ENCODE measurements around the gene PDE10A.

PDE10A gene

DNA sequence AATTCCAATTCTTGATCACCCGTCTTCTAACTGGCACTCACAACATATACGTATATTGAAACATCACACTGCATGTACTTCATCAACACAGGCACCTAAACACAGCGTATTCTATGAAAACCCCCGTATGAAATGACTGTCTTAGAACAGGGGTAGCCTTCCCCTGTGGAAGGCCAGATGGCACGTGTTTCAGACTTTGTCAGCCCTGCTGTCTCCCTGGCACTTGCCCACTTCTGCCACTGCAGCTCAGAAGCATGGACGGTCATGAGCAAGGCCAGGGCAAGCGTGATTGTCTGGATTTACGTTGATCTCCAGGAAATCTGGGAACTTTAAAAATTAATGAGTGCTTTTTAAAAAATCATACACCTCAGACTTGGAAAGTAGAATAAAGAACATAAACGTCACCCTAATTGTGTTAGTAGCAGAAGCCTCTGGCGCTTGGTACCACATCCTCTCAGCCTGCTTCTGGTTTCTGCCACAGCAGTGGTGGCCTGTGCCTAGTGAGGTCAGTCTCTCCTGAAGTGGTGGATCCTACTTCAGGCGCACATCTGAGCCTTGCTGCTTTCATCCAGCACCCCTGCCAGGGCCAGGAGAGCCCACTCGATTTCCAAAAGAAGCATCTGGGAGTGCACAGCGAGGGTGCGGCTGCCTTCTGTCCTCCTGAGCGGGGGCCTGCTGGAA lies 18.3 kb downstream of the PDE10A start:
- Histone ChIP-seq H3K27ac (replicated peaks) (no peak overlapping the region), H3K4me3 (replicated peaks; ENCODE audit: insufficient read depth, low read length) (no peak overlapping the region), H3K27me3 (ENCODE audit: insufficient read depth, poor library complexity, severe bottlenecking) (no peaks in the 10 kb centered on the region)
- no peak for DNase-seq (ENCODE audit: low read depth in 1 of 2, low spot score in 1 of 2)
- TF ChIP-seq, protein P1, sequence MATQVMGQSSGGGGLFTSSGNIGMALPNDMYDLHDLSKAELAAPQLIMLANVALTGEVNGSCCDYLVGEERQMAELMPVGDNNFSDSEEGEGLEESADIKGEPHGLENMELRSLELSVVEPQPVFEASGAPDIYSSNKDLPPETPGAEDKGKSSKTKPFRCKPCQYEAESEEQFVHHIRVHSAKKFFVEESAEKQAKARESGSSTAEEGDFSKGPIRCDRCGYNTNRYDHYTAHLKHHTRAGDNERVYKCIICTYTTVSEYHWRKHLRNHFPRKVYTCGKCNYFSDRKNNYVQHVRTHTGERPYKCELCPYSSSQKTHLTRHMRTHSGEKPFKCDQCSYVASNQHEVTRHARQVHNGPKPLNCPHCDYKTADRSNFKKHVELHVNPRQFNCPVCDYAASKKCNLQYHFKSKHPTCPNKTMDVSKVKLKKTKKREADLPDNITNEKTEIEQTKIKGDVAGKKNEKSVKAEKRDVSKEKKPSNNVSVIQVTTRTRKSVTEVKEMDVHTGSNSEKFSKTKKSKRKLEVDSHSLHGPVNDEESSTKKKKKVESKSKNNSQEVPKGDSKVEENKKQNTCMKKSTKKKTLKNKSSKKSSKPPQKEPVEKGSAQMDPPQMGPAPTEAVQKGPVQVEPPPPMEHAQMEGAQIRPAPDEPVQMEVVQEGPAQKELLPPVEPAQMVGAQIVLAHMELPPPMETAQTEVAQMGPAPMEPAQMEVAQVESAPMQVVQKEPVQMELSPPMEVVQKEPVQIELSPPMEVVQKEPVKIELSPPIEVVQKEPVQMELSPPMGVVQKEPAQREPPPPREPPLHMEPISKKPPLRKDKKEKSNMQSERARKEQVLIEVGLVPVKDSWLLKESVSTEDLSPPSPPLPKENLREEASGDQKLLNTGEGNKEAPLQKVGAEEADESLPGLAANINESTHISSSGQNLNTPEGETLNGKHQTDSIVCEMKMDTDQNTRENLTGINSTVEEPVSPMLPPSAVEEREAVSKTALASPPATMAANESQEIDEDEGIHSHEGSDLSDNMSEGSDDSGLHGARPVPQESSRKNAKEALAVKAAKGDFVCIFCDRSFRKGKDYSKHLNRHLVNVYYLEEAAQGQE (IDR thresholded peaks at IDR 0.05; ENCODE audit: insufficient replicate concordance, low read depth) = no peak
- TF ChIP-seq SPI1 (IDR thresholded peaks at IDR 0.05; ENCODE audit: borderline replicate concordance, low read depth) (no peak), POLR2AphosphoS5 (IDR thresholded peaks at IDR 0.05; ENCODE audit: low read depth) (no peak), GABPA (IDR thresholded peaks at IDR 0.05; ENCODE audit: low read depth) (no peak)
- TF ChIP-seq, protein P2, sequence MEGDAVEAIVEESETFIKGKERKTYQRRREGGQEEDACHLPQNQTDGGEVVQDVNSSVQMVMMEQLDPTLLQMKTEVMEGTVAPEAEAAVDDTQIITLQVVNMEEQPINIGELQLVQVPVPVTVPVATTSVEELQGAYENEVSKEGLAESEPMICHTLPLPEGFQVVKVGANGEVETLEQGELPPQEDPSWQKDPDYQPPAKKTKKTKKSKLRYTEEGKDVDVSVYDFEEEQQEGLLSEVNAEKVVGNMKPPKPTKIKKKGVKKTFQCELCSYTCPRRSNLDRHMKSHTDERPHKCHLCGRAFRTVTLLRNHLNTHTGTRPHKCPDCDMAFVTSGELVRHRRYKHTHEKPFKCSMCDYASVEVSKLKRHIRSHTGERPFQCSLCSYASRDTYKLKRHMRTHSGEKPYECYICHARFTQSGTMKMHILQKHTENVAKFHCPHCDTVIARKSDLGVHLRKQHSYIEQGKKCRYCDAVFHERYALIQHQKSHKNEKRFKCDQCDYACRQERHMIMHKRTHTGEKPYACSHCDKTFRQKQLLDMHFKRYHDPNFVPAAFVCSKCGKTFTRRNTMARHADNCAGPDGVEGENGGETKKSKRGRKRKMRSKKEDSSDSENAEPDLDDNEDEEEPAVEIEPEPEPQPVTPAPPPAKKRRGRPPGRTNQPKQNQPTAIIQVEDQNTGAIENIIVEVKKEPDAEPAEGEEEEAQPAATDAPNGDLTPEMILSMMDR (IDR thresholded peaks at IDR 0.05; ENCODE audit: insufficient read depth, low read length) = no peak

DNA sequence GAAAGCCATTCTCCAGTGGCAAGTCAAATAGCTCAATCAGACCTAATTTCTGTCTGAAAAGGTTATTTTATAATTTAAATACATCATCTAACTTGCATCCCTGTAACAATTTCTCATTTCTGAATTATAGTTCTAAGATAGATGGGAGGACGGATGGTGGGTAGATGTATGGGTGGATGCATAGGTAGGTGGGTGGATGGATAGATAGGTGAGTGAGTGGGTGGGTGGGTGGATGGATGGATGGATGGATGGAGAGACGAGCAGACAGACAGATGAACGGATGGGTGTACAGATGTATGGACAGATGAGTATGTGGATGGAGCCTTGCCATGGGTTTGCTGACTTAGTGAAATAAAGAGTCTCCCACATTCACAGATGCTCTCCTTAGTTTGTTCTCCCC lies 20.0 kb downstream of the PDE10A start:
- no peak for DNase-seq (ENCODE audit: low read depth in 1 of 2, low spot score in 1 of 2)
- H3K27ac ChIP-seq (replicated peaks) = no peak overlapping the region
- H3K4me3 ChIP-seq (replicated peaks; ENCODE audit: insufficient read depth, low read length) = no peak overlapping the region
- TF ChIP-seq, protein P1 (IDR thresholded peaks at IDR 0.05; ENCODE audit: insufficient replicate concordance, low read depth) = no peak
- TF ChIP-seq POLR2AphosphoS5 (IDR thresholded peaks at IDR 0.05; ENCODE audit: low read depth) (no peak), SPI1 (IDR thresholded peaks at IDR 0.05; ENCODE audit: borderline replicate concordance, low read depth) (no peak), GABPA (IDR thresholded peaks at IDR 0.05; ENCODE audit: low read depth) (no peak)
- H3K27me3 ChIP-seq (ENCODE audit: insufficient read depth, poor library complexity, severe bottlenecking) = no peaks in the 10 kb centered on the region

DNA sequence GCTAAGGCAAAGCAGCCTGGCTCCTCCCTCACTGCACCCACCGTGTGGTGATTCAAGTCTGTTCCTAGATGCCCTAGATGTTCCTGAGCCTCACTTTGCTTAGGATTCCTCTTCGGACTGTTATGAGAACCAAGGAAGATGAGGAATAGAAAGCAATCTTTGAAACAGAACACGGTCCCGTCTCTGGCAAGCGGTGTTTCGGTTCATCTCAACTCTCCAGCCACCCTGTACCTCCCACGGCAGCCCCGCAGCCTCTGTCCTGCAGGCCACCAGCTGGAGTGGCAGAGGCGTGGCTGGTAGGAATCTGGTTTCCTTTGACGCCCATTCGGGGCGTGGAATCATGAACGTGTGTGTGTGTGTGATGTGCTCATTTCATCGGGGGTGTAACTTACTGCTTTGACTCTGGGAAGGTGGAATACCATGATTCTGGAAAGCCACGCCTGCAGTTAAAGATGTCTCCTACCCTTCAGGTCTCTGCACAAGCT lies 21.3 kb downstream of the PDE10A start:
- DNase-seq (ENCODE audit: low read depth in 1 of 2, low spot score in 1 of 2) = no peak
- TF ChIP-seq, protein P1 (IDR thresholded peaks at IDR 0.05; ENCODE audit: insufficient replicate concordance, low read depth) = no peak
- TF ChIP-seq, protein P2 (IDR thresholded peaks at IDR 0.05; ENCODE audit: insufficient read depth, low read length) = no peak
- TF ChIP-seq SPI1 (IDR thresholded peaks at IDR 0.05; ENCODE audit: borderline replicate concordance, low read depth) (no peak), GABPA (IDR thresholded peaks at IDR 0.05; ENCODE audit: low read depth) (no peak), POLR2AphosphoS5 (IDR thresholded peaks at IDR 0.05; ENCODE audit: low read depth) (no peak)
- Histone ChIP-seq H3K27me3 (ENCODE audit: insufficient read depth, poor library complexity, severe bottlenecking) (no peaks in the 10 kb centered on the region), H3K27ac (replicated peaks) (no peak overlapping the region), H3K4me3 (replicated peaks; ENCODE audit: insufficient read depth, low read length) (no peak overlapping the region)

Measured in HL-60 (cell line).